Ascending aorta (tissue), 2 donors: ENCODE results near the gene ACTN4. TPM values are rescaled to one million over a fixed set of nuclear protein-coding genes. Genes with fewer than 3 reads are reported as not detected.
A peak's percentile ranks its signal among the peaks of the same experiment; 100 is the strongest.

Experiments used
- DNase-seq, 2 donors: peaks; one replicate each; pipeline ENCODE4 v3.0.0-alpha.2; 2019; ENCODE audit warnings: low spot score in 2 of 2
- H3K27ac ChIP-seq, 2 donors: fragments of 200-600 bp; sonication (generic); one replicate each; pipeline ENCODE4 v1.5.1; 2016 to 2017; ENCODE audit warnings: mild to moderate bottlenecking in 1 of 2
- H3K27me3 ChIP-seq: fragments of 200-600 bp; sonication (generic); one replicate; pipeline ENCODE4 v1.5.1; 2017
- H3K36me3 ChIP-seq, 2 donors: fragments of 200-600 bp; sonication (generic); one replicate each; pipeline ENCODE4 v1.5.1; 2016
- H3K4me1 ChIP-seq, 2 donors: fragments of 200-600 bp; sonication (generic); one replicate each; pipeline ENCODE4 v1.5.1; 2016 to 2017; ENCODE audit warnings: mild to moderate bottlenecking in 1 of 2
- H3K4me3 ChIP-seq, 2 donors: fragments of 200-600 bp; sonication (generic); one replicate each; pipeline ENCODE4 v1.5.1; 2016 to 2017; ENCODE audit warnings: mild to moderate bottlenecking in 1 of 2
- H3K9me3 ChIP-seq, 2 donors: fragments of 200-600 bp; sonication (generic); one replicate each; pipeline ENCODE4 v1.5.1; 2016
- intact Hi-C: fragments of 100-400 bp; cut with DNase I; formaldehyde crosslinking; loops from one replicate; pipeline ENCODE4 v1.15.1; 2023
- total RNA-seq: library from RNA; depleted of rRNA; stranded (reverse); fragments of >200 nt; gene quantifications from one replicate; pipeline ENCODE4 v1.1.0, GENCODE V29; 2016
- TF ChIP-seq, protein P1 (sequence below), 3 experiments: fragments of 200-600 bp in 2 of 3; fragments of 450-650 bp in 1 of 3; sonication (generic) in 2 of 3; IDR thresholded peaks; one replicate each; pipeline ENCODE4 v1.5.1; 2016 to 2019; ENCODE audit warnings: antibody characterized with exemption in 3 of 3, mild to moderate bottlenecking in 1 of 3, moderate library complexity in 1 of 3

Gene ACTN4
- total RNA-seq, 1 donor from 2014 or later: 1,036 TPM

DNA sequence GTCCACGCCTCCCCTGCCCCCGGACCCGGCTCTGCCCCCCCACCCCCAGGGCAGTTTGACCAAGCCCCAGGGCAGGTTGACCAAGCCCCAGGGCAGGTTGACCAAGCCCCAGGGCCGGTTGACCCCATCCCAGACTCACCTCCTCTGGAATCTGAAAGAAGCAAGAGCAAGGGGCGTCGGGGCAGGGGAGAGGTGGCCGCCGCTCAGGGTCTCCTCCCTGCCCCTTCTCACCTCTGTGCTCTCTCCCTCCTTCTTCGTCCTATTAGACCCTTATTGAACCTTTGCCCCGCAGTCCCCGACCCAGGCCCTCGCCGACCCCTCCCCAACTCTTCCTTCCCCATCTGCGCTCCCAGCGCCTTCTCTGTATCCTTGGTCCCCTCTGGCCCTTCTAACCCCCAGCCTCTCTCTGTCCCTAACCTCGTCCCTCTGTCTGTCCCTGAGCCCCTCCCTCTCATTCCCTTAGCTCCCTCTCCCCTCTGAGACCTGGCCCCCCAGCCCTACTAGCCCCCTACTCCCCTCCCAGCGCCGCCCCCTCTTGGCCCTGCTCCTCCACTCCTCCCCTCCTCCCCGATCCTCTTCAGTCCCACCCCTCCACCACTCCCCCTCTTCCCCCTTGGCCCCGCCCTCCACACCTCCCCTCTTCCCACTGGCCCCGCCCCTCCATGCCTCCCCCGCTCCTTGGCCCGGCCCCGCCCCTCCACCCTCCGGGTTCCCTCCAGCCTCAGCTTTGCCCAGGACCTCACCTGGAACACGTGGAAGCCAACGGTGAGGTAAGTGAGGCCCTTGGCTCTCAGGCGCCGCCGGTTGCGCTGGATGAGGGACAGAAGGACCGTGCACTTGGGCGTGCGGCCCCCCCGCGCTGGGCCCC, 89.2 kb downstream of the ACTN4 start:
- Histone ChIP-seq H3K36me3 (peaks cover 0 to 6% of the 10 kb centered on the region in 2 donors), H3K4me3 (peak overlapping the region; percentile 42 to 63), H3K4me1 (peaks cover 6 to 20% of the 10 kb centered on the region in 2 donors), H3K9me3 (no peaks in the 10 kb centered on the region), H3K27ac (peak overlapping the region in 1 of 2 donors; percentile 5), H3K27me3 (no peaks in the 10 kb centered on the region)
- intact Hi-C loops: no loop called here
- TF ChIP-seq, protein P1, sequence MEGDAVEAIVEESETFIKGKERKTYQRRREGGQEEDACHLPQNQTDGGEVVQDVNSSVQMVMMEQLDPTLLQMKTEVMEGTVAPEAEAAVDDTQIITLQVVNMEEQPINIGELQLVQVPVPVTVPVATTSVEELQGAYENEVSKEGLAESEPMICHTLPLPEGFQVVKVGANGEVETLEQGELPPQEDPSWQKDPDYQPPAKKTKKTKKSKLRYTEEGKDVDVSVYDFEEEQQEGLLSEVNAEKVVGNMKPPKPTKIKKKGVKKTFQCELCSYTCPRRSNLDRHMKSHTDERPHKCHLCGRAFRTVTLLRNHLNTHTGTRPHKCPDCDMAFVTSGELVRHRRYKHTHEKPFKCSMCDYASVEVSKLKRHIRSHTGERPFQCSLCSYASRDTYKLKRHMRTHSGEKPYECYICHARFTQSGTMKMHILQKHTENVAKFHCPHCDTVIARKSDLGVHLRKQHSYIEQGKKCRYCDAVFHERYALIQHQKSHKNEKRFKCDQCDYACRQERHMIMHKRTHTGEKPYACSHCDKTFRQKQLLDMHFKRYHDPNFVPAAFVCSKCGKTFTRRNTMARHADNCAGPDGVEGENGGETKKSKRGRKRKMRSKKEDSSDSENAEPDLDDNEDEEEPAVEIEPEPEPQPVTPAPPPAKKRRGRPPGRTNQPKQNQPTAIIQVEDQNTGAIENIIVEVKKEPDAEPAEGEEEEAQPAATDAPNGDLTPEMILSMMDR (IDR thresholded peaks at IDR 0.05): no peak
- DNase-seq: no peak

DNA sequence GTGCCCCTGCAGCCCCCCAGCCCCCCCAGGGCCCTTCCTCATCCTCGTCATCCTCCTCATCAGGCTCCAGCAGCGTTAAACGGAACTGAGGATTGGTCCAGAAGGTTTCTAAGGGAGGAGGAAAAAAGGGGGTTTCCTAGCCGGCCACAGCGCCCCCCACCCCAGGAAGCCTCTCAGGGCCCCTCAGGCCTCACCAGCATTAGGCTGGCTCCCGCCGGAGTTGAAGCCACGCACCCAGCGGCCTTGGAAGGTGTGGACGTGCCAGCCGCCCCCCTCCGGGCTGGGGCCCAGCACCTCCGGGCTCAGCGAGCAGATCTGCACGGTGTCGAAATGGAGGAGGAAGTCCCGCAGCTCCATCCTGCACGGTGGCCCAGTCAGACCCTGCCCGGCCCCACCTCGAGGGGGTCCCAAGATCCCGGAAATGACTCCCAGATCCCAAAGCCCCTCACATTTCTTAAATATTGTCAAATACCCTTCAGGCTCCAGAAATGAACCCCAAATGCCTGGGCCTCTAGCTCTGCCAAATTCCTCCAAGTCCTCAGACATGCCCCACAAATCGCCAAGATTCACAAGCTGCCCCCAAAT, 89.9 kb downstream of the ACTN4 start:
- peak overlapping the region in 1 of 2 donors; percentile 15 for H3K4me3 ChIP-seq
- no peaks in the 10 kb centered on the region for H3K9me3 ChIP-seq
- no peaks in the 10 kb centered on the region for H3K36me3 ChIP-seq
- intact Hi-C loops: no loop called here
- TF ChIP-seq, protein P1 (IDR thresholded peaks at IDR 0.05): no peak
- no peak overlapping the region for H3K27ac ChIP-seq
- peaks cover 6 to 20% of the 10 kb centered on the region in 2 donors for H3K4me1 ChIP-seq
- H3K27me3 ChIP-seq: no peaks in the 10 kb centered on the region
- no peak for DNase-seq

DNA sequence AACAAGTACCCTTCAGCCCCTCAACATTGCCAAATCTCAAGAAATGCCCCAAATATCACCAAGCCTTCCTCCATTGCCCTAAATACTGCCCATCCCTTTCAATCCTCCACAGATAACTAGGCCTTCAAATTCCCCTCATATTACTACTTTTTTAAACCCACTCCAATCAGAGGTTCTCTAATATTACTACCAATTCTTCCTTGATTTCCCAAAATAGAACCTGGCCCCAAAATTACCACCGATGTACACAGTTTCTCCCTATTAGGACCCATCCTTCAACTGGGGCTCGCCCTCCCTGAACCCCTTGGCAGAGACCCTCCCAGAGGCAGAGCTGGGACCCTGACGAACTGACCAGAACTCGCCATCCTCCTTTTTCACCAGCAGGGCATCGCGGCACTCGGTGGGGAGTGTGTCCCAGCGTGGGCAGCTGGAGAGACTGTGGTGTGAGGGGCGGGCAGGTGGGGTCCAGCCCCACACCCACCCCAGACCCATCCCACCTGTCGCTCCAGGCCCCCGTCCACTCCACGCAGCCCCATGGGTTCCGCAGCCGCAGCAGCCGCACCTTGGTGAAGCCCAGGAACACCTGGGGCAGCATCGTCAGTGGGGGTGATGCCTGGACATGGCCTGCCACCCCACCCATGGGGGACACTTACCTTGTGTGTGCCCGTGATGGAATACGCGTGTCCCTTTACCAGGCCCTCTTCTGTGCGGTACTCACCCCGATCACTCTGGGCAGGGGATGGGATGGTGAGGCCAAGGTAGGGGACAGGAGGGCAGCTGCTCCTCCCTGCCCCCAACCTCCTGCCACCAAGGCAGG, 90.7 kb downstream of the ACTN4 start:
- H3K27ac ChIP-seq: no peak overlapping the region
- no peak for DNase-seq
- H3K36me3 ChIP-seq: no peaks in the 10 kb centered on the region
- intact Hi-C loops: no loop called here
- peaks cover 6 to 17% of the 10 kb centered on the region in 2 donors for H3K4me1 ChIP-seq
- TF ChIP-seq, protein P1 (IDR thresholded peaks at IDR 0.05): no peak
- no peak overlapping the region for H3K4me3 ChIP-seq
- no peaks in the 10 kb centered on the region for H3K27me3 ChIP-seq
- H3K9me3 ChIP-seq: no peaks in the 10 kb centered on the region

DNA sequence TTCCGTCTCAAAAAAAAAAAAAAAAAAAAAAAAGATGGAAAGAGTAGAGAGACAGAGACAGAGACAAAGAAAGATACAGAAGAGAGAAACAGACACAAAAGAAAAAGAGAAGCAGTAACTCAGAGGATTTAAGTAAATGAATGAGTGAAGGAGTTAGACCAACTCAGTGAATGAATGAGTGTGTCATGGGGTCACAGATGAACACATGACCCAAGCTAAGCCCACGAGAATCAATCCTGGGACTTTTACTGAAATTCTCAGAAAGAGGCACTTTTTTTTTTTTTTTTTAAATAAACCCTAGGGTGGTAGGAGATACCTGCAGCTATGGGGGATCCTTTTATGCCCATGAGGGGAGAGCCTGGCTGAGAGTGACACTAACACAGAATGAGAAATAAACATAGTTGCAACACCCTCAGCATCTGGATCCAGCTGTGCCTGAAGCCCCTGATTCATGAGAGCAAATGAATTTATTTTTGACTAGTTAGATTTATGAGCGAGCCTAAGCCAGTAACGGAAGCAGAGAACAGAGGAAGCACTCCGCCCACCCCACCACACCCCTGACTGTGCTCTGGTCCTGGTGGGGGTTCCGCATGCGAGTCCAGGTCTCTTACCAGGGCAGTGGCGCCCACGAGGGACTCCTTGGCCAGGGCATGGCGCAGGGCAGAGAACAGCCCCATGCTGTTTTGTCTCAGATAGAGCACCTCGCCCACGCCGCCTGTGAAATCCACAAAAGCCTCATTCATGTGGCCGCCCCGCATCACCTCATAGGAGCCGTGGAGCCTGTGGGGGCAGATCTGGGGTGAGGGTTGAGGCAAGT, 92.2 kb downstream of the ACTN4 start:
- no peak overlapping the region for H3K27ac ChIP-seq
- H3K36me3 ChIP-seq: no peaks in the 10 kb centered on the region
- TF ChIP-seq, protein P1 (IDR thresholded peaks at IDR 0.05): no peak
- no peak for DNase-seq
- no peak overlapping the region for H3K4me3 ChIP-seq
- H3K27me3 ChIP-seq: no peaks in the 10 kb centered on the region
- peaks cover 6 to 12% of the 10 kb centered on the region in 2 donors for H3K4me1 ChIP-seq
- no peaks in the 10 kb centered on the region for H3K9me3 ChIP-seq
- intact Hi-C loops: no loop called here

DNA sequence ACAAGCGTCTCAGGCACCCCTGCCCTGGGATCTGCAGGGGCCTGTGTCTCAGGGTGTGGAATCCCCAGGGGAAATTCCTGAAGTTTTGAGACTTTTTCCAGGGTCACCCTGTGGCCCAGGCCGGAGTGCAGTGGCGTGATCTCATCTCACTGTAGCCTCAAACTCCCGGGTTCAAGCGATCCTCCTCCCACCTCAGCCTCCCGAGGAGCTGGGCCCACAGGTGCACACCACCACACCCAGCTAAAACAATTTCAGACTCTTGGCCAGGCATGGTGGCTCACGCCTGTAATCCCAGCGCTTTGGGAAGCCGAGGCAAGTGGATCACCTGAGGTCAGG, 92.8 kb downstream of the ACTN4 start:
- TF ChIP-seq, protein P1 (IDR thresholded peaks at IDR 0.05): no peak
- no peaks in the 10 kb centered on the region for H3K9me3 ChIP-seq

More for the DNA sequence above, 92.8 kb downstream of the ACTN4 start:
- H3K4me1 ChIP-seq: peaks cover 6 to 9% of the 10 kb centered on the region in 2 donors
- DNase-seq: no peak
- no peaks in the 10 kb centered on the region for H3K27me3 ChIP-seq
- no peak overlapping the region for H3K27ac ChIP-seq
- H3K4me3 ChIP-seq: no peak overlapping the region
- H3K36me3 ChIP-seq: no peaks in the 10 kb centered on the region
- intact Hi-C loops: no loop called here
